Measurements from ENCODE around the gene MAP1B. TPM values are rescaled to one million over a fixed set of nuclear protein-coding genes. Genes with fewer than 3 reads are reported as not detected.

MAP1B gene
- total RNA-seq, 1 experiment from 2014 or later = 34.6 TPM

DNA sequence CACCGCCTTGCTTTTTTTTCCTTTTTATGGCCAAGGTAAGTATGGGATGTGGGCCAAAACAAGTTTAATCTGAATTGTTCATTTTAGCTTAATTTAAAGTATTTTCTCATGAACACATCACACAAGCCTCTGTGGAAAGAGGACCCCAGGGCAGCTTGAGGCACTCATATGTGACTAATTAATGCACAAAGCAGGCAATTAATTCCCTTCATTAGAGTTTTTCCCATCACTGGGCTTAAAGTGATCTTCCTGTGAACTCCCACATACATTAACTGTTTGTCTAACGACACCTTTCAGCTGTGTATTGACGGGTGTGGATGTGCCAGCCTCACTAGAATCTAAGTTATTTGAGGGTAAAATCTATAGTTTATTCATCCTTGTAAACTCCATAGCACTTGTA lies 109.5 kb downstream of the MAP1B start:
- no peaks in the 10 kb centered on the region for H3K27me3 Mint-ChIP-seq (ENCODE audit: unreplicated experiment)
- H3K4me3 Mint-ChIP-seq (ENCODE audit: low read depth, unreplicated experiment) = no peak overlapping the region
- CTCF ChIA-PET = no interaction called here
- no peak for DNase-seq
- peaks cover 3% of the 10 kb centered on the region for H3K4me1 Mint-ChIP-seq (ENCODE audit: low read depth, unreplicated experiment)
- H3K27ac Mint-ChIP-seq (ENCODE audit: unreplicated experiment) = no peak overlapping the region
- BruUV-seq (replicated peaks) = no TSS peak
- no peaks in the 10 kb centered on the region for H3K9me3 Mint-ChIP-seq (ENCODE audit: low read depth, unreplicated experiment)
- TF ChIP-seq, protein P1, sequence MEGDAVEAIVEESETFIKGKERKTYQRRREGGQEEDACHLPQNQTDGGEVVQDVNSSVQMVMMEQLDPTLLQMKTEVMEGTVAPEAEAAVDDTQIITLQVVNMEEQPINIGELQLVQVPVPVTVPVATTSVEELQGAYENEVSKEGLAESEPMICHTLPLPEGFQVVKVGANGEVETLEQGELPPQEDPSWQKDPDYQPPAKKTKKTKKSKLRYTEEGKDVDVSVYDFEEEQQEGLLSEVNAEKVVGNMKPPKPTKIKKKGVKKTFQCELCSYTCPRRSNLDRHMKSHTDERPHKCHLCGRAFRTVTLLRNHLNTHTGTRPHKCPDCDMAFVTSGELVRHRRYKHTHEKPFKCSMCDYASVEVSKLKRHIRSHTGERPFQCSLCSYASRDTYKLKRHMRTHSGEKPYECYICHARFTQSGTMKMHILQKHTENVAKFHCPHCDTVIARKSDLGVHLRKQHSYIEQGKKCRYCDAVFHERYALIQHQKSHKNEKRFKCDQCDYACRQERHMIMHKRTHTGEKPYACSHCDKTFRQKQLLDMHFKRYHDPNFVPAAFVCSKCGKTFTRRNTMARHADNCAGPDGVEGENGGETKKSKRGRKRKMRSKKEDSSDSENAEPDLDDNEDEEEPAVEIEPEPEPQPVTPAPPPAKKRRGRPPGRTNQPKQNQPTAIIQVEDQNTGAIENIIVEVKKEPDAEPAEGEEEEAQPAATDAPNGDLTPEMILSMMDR (IDR thresholded peaks at IDR 0.05; ENCODE audit: unreplicated experiment) = no peak
- peaks cover 20% of the 10 kb centered on the region for H3K36me3 Mint-ChIP-seq (ENCODE audit: insufficient read depth, unreplicated experiment)
- intact Hi-C loops (cut with micrococcal nuclease; ENCODE audit: unreplicated experiment) = no loop called here

- intact Hi-C loops (cut with micrococcal nuclease; ENCODE audit: unreplicated experiment) = no loop called here
- H3K9me3 Mint-ChIP-seq (ENCODE audit: low read depth, unreplicated experiment) = no peaks in the 10 kb centered on the region
- CTCF ChIA-PET = interaction anchor here (0.5 kb wide), 1 partner anchor 22 kb away, joined by 5 read pairs; no protein-coding TSS in a partner anchor
These were observed 113.8 kb downstream of the MAP1B start for GRCh38 chr5:72221099-72221498.

DNA sequence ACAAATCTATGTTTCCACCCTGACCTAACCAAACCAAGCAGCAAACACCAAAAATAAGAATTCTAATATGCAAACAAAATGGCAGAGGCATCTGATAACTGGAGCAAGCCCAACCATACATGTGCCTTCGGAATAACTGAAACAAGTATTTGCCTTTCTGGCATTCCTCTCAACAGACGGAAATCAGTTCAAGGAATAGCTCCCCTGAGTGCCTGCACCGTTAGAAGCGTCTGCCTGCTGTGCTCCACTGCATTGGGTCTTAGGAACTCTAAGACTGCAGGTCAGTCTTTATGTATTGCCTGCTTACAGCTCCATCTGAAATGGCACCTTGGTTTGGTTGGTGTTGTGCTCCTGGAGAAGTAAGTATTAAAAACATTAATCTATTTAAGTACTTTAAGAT lies 114.3 kb downstream of the MAP1B start:
- no TSS peak for BruUV-seq (replicated peaks)
- Mint-ChIP-seq H3K4me3 (ENCODE audit: low read depth, unreplicated experiment) (no peak overlapping the region), H3K4me1 (ENCODE audit: low read depth, unreplicated experiment) (no peaks in the 10 kb centered on the region), H3K27ac (ENCODE audit: unreplicated experiment) (no peak overlapping the region), H3K9me3 (ENCODE audit: low read depth, unreplicated experiment) (no peaks in the 10 kb centered on the region), H3K36me3 (ENCODE audit: insufficient read depth, unreplicated experiment) (peaks cover 25% of the 10 kb centered on the region), H3K27me3 (ENCODE audit: unreplicated experiment) (no peaks in the 10 kb centered on the region)
- intact Hi-C loops (cut with micrococcal nuclease; ENCODE audit: unreplicated experiment) = no loop called here
- DNase-seq = no peak
- TF ChIP-seq, protein P1 (IDR thresholded peaks at IDR 0.05; ENCODE audit: unreplicated experiment) = no peak
- CTCF ChIA-PET = interaction anchor here (0.5 kb wide), 1 partner anchor 21 kb away, joined by 5 read pairs; no protein-coding TSS in a partner anchor

More at GRCh38 chr5:72221099-72221498, 113.8 kb downstream of the MAP1B start:
- Mint-ChIP-seq H3K27ac (ENCODE audit: unreplicated experiment) (no peak overlapping the region), H3K4me1 (ENCODE audit: low read depth, unreplicated experiment) (no peaks in the 10 kb centered on the region), H3K4me3 (ENCODE audit: low read depth, unreplicated experiment) (no peak overlapping the region), H3K36me3 (ENCODE audit: insufficient read depth, unreplicated experiment) (peaks cover 25% of the 10 kb centered on the region), H3K27me3 (ENCODE audit: unreplicated experiment) (no peaks in the 10 kb centered on the region)
- no peak for DNase-seq
- BruUV-seq (replicated peaks) = no TSS peak
- TF ChIP-seq, protein P1 (IDR thresholded peaks at IDR 0.05; ENCODE audit: unreplicated experiment) = no peak

DNA sequence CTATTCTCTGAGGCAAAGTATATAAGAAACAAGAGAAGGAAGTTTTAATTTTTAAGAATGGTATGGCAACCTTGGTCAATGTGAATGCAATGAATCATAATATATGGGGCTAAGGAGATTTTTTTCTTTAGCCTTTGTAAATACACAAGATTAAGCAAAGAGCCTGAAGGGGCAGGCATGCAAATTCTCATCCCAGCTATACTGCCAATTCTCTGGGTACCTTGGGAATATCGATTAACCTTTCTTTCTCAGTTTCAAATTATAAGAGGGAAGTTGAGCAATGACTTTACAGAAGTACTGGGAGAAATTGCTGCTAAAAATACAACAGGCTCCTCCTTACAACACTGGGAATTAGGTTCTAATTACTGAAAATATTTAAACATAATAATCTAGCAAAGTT lies 115.2 kb downstream of the MAP1B start:
- intact Hi-C loops (cut with micrococcal nuclease; ENCODE audit: unreplicated experiment) = no loop called here
- H3K4me3 Mint-ChIP-seq (ENCODE audit: low read depth, unreplicated experiment) = no peak overlapping the region
- BruUV-seq (replicated peaks) = no TSS peak
- no peaks in the 10 kb centered on the region for H3K9me3 Mint-ChIP-seq (ENCODE audit: low read depth, unreplicated experiment)
- TF ChIP-seq, protein P1 (IDR thresholded peaks at IDR 0.05; ENCODE audit: unreplicated experiment) = no peak
- H3K27me3 Mint-ChIP-seq (ENCODE audit: unreplicated experiment) = no peaks in the 10 kb centered on the region
- H3K36me3 Mint-ChIP-seq (ENCODE audit: insufficient read depth, unreplicated experiment) = peaks cover 25% of the 10 kb centered on the region
- no peak overlapping the region for H3K27ac Mint-ChIP-seq (ENCODE audit: unreplicated experiment)
- no peak for DNase-seq
- CTCF ChIA-PET = no interaction called here
- H3K4me1 Mint-ChIP-seq (ENCODE audit: low read depth, unreplicated experiment) = no peaks in the 10 kb centered on the region

Data from Calu3 (cell line).